Measurements from ENCODE around the gene KCTD1.

DNA sequence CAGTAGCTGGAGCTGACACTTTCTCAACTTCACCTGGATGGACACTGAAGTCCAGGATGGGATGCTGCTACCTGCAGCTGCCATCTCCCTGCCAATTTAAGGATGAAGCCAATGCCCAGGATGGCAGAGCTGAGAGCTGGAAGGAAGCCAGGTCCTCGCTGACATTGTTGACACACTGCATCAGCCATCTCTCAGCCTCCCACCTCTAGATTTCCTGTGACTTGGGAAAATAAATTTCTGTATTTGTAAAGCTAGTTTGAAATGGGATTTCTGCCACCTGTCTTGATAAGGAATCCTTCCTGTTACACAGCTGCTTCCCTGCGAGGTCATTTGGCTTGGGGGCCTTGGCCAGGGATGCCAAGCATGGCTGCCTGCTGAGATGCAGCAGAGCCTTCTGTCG is 43.5 kb downstream of the KCTD1 start:
- TF ChIP-seq EZH2 (IDR thresholded peaks at IDR 0.05) (no peak), EZH2phosphoT487 (IDR thresholded peaks at IDR 0.05) (no peak)

Measured in neural progenitor cell (in vitro differentiated cells).